ENCODE data around the gene SLC8B1.

GRCh38 chr12:113278141-113278540 is 56.8 kb downstream of the SLC8B1 start:
- TF ChIP-seq, protein P1, sequence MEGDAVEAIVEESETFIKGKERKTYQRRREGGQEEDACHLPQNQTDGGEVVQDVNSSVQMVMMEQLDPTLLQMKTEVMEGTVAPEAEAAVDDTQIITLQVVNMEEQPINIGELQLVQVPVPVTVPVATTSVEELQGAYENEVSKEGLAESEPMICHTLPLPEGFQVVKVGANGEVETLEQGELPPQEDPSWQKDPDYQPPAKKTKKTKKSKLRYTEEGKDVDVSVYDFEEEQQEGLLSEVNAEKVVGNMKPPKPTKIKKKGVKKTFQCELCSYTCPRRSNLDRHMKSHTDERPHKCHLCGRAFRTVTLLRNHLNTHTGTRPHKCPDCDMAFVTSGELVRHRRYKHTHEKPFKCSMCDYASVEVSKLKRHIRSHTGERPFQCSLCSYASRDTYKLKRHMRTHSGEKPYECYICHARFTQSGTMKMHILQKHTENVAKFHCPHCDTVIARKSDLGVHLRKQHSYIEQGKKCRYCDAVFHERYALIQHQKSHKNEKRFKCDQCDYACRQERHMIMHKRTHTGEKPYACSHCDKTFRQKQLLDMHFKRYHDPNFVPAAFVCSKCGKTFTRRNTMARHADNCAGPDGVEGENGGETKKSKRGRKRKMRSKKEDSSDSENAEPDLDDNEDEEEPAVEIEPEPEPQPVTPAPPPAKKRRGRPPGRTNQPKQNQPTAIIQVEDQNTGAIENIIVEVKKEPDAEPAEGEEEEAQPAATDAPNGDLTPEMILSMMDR (IDR thresholded peaks at IDR 0.05; ENCODE audit: extremely low read depth in 1 of 2, insufficient read depth in 1 of 2, low read depth in 1 of 2, low read length in 2 of 2), result no peak
- TF ChIP-seq POLR2A (IDR thresholded peaks at IDR 0.05; ENCODE audit: low read depth, low read length) (no peak), POLR2AphosphoS5 (IDR thresholded peaks at IDR 0.05; ENCODE audit: insufficient read depth, low read depth, low read length) (no peak), EZH2 (IDR thresholded peaks at IDR 0.05; ENCODE audit: borderline replicate concordance, low read depth, low read length, severe bottlenecking) (no peak)
